SKM-1 (cell line): ENCODE data around the gene SERPINB12.

ENCODE experiments used
- DNase-seq: peaks from one replicate; lab custom pipeline; 2025; ENCODE audit not compliant: unreplicated experiment; lab: John Stamatoyannopoulos, UW

Gene SERPINB12

DNA sequence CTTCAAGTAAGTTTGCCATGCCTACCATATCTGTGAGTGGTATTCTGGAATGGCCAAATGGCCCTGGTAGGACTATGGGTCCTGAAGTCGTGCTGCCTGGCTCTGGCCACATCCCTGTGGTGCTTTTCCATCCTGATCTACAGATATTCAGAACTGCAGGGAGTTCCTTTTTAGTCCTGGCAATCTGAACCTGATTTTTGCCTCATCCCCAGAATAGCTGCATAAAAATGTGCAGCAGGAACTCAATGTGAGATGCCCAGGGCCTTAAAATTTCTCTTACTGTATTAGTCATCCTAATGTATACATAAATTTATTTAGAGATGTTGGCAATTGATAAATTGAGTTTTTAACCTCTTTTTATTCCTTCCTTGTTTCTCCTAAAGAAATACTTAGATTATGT is 50.3 kb downstream of the SERPINB12 start:
- DNase-seq, result no peak

DNA sequence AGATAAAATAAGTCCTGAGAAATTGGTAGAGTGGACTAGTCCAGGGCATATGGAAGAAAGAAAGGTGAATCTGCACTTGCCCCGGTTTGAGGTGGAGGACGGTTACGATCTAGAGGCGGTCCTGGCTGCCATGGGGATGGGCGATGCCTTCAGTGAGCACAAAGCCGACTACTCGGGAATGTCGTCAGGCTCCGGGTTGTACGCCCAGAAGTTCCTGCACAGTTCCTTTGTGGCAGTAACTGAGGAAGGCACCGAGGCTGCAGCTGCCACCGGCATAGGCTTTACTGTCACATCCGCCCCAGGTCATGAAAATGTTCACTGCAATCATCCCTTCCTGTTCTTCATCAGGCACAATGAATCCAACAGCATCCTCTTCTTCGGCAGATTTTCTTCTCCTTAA is 54.8 kb downstream of the SERPINB12 start:
- DNase-seq, result no peak

- DNase-seq, result no peak
Measured at GRCh38 chr18:63603355-63603754, 61.2 kb downstream of the SERPINB12 start.

GRCh38 chr18:63603772-63604171 is 61.6 kb downstream of the SERPINB12 start:
- no peak for DNase-seq

GRCh38 chr18:63604791-63605567 is 62.8 kb downstream of the SERPINB12 start:
- no peak for DNase-seq

GRCh38 chr18:63606526-63606925 is 64.4 kb downstream of the SERPINB12 start:
- no peak for DNase-seq

- no peak for DNase-seq
Measured at GRCh38 chr18:63613420-63613819, 71.3 kb downstream of the SERPINB12 start.

GRCh38 chr18:63617049-63617914 is 75.1 kb downstream of the SERPINB12 start:
- no peak for DNase-seq

- DNase-seq, result no peak
Measured at GRCh38 chr18:63617915-63618234, 75.7 kb downstream of the SERPINB12 start.
